Measurements from ENCODE around the gene MPPED2. TPM values are rescaled to one million over a fixed set of nuclear protein-coding genes. Genes with fewer than 3 reads are reported as not detected.

MPPED2 gene
- total RNA-seq, 1 experiment from 2014 or later, result 2.4 TPM

DNA sequence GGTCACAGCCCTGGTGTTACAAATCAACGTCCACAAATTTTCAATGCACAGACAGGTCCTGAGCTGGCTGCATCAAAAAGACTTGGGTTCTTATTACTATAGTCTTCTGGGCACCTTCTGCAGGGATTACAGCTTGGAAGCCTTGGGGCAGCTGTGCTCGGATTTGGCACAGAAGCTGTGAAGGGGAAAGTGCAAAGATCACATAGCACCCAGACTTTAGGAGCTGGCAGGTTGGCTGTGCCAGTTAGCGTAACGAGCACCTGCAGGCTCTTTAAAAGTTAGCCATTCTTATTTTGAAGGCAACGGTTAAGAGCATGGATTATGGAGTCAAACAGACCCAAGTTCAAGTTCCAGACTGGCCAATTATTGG lies 162.9 kb downstream of the MPPED2 start:
- Mint-ChIP-seq H3K27ac (no peak overlapping the region), H3K36me3 (no peaks in the 10 kb centered on the region), H3K4me1 (peaks cover 31% of the 10 kb centered on the region), H3K9me3 (no peaks in the 10 kb centered on the region), H3K4me3 (no peak overlapping the region), H3K27me3 (ENCODE audit: low read depth) (peaks cover 8% of the 10 kb centered on the region)
- TF ChIP-seq, protein P1, sequence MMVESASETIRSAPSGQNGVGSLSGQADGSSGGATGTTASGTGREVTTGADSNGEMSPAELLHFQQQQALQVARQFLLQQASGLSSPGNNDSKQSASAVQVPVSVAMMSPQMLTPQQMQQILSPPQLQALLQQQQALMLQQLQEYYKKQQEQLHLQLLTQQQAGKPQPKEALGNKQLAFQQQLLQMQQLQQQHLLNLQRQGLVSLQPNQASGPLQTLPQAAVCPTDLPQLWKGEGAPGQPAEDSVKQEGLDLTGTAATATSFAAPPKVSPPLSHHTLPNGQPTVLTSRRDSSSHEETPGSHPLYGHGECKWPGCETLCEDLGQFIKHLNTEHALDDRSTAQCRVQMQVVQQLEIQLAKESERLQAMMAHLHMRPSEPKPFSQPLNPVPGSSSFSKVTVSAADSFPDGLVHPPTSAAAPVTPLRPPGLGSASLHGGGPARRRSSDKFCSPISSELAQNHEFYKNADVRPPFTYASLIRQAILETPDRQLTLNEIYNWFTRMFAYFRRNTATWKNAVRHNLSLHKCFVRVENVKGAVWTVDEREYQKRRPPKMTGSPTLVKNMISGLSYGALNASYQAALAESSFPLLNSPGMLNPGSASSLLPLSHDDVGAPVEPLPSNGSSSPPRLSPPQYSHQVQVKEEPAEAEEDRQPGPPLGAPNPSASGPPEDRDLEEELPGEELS (CRISPR knock-in tag; IDR thresholded peaks at IDR 0.05), result no peak
- TF ChIP-seq ZNF416 (CRISPR knock-in tag; IDR thresholded peaks at IDR 0.05), result no peak
- TF ChIP-seq IRF2 (CRISPR knock-in tag; IDR thresholded peaks at IDR 0.05; ENCODE audit: borderline replicate concordance, low read depth), result no peak
- TF ChIP-seq, protein P2, sequence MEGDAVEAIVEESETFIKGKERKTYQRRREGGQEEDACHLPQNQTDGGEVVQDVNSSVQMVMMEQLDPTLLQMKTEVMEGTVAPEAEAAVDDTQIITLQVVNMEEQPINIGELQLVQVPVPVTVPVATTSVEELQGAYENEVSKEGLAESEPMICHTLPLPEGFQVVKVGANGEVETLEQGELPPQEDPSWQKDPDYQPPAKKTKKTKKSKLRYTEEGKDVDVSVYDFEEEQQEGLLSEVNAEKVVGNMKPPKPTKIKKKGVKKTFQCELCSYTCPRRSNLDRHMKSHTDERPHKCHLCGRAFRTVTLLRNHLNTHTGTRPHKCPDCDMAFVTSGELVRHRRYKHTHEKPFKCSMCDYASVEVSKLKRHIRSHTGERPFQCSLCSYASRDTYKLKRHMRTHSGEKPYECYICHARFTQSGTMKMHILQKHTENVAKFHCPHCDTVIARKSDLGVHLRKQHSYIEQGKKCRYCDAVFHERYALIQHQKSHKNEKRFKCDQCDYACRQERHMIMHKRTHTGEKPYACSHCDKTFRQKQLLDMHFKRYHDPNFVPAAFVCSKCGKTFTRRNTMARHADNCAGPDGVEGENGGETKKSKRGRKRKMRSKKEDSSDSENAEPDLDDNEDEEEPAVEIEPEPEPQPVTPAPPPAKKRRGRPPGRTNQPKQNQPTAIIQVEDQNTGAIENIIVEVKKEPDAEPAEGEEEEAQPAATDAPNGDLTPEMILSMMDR (IDR thresholded peaks at IDR 0.05), result no peak
- no peak for TF ChIP-seq SP1 (CRISPR knock-in tag; conservative IDR thresholded peaks at IDR 0.05)
- no peak for TF ChIP-seq SMAD3 (CRISPR knock-in tag; IDR thresholded peaks at IDR 0.05; ENCODE audit: borderline replicate concordance)
- TF ChIP-seq RORB (CRISPR knock-in tag; IDR thresholded peaks at IDR 0.05), result no peak
- TF ChIP-seq, protein P3, sequence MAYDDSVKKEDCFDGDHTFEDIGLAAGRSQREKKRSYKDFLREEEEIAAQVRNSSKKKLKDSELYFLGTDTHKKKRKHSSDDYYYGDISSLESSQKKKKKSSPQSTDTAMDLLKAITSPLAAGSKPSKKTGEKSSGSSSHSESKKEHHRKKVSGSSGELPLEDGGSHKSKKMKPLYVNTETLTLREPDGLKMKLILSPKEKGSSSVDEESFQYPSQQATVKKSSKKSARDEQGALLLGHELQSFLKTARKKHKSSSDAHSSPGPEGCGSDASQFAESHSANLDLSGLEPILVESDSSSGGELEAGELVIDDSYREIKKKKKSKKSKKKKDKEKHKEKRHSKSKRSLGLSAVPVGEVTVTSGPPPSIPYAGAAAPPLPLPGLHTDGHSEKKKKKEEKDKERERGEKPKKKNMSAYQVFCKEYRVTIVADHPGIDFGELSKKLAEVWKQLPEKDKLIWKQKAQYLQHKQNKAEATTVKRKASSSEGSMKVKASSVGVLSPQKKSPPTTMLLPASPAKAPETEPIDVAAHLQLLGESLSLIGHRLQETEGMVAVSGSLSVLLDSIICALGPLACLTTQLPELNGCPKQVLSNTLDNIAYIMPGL (CRISPR knock-in tag; IDR thresholded peaks at IDR 0.05), result no peak
- no peak for TF ChIP-seq TEAD1 (CRISPR knock-in tag; IDR thresholded peaks at IDR 0.05)
- no peak for TF ChIP-seq PRRX2 (CRISPR knock-in tag; IDR thresholded peaks at IDR 0.05)
- TF ChIP-seq MYBL2 (CRISPR knock-in tag; IDR thresholded peaks at IDR 0.05), result no peak
- TF ChIP-seq ZBTB21 (CRISPR knock-in tag; IDR thresholded peaks at IDR 0.05; ENCODE audit: borderline replicate concordance), result no peak
- TF ChIP-seq FOXJ3 (CRISPR knock-in tag; IDR thresholded peaks at IDR 0.05; ENCODE audit: borderline replicate concordance), result no peak
- TF ChIP-seq, protein P4, sequence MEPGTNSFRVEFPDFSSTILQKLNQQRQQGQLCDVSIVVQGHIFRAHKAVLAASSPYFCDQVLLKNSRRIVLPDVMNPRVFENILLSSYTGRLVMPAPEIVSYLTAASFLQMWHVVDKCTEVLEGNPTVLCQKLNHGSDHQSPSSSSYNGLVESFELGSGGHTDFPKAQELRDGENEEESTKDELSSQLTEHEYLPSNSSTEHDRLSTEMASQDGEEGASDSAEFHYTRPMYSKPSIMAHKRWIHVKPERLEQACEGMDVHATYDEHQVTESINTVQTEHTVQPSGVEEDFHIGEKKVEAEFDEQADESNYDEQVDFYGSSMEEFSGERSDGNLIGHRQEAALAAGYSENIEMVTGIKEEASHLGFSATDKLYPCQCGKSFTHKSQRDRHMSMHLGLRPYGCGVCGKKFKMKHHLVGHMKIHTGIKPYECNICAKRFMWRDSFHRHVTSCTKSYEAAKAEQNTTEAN (CRISPR knock-in tag; IDR thresholded peaks at IDR 0.05), result no peak
- no peak for TF ChIP-seq NR2C2 (CRISPR knock-in tag; IDR thresholded peaks at IDR 0.05)
- TF ChIP-seq, protein P5, sequence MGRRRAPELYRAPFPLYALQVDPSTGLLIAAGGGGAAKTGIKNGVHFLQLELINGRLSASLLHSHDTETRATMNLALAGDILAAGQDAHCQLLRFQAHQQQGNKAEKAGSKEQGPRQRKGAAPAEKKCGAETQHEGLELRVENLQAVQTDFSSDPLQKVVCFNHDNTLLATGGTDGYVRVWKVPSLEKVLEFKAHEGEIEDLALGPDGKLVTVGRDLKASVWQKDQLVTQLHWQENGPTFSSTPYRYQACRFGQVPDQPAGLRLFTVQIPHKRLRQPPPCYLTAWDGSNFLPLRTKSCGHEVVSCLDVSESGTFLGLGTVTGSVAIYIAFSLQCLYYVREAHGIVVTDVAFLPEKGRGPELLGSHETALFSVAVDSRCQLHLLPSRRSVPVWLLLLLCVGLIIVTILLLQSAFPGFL (CRISPR knock-in tag; IDR thresholded peaks at IDR 0.05; ENCODE audit: borderline replicate concordance), result no peak
- TF ChIP-seq NFATC4 (CRISPR knock-in tag; IDR thresholded peaks at IDR 0.05), result no peak
- TF ChIP-seq, protein P6, sequence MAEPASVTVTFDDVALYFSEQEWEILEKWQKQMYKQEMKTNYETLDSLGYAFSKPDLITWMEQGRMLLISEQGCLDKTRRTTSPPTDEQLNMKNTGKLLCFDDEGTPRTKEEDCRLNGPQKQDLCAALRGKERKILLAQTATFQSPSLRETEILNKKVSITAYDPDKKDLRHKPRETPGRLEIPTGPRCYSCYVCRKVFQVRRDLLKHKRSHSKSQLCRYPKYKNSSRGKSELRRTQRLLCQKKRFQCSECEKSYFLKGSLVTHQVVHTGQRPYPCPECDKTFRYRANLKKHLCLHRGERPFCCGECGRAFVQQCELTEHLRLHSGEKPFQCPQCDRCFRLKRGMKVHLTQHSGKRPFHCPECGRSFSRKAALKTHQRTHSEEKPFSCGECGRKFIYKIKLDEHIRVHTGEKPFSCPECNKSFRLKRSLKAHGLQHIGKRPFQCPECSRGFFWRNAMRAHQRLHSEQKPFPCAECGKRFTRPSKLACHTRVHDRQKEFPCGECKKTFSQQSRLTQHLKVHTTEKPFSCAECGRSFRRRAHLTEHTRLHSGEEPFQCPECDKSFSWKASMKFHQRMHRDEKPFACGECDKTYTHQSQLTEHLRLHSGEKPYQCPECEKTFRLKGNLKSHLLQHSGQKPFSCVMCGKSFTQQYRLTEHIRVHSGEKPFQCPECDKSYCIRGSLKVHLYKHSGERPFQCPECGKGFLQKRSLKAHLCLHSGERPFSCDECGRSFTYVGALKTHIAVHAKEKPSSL (CRISPR knock-in tag; conservative IDR thresholded peaks at IDR 0.05), result no peak
- TF ChIP-seq NR1H2 (CRISPR knock-in tag; IDR thresholded peaks at IDR 0.05), result no peak
- TF ChIP-seq SMAD4 (CRISPR knock-in tag; IDR thresholded peaks at IDR 0.05), result no peak
- ATAC-seq (no peak; the same call in 1 of the 2 replicates), DNase-seq (ENCODE audit: low spot score) (no peak)
- ChIA-PET POLR2A (interaction anchor here (0.5 to 0.9 kb wide), 2 partner anchors 9 to 23 kb away, joined by 3 to 4 read pairs; no protein-coding TSS in a partner anchor), CTCF (no interaction called here)
